HG03139 (cell line): Measurements from ENCODE around the gene C3orf33.

Experiments
- ATAC-seq: cut with Tn5 transposase; IDR thresholded peaks from one replicate; pipeline ENCODE4 v1.9.1; 2021; ENCODE audit not compliant: unreplicated experiment

Gene C3orf33

DNA sequence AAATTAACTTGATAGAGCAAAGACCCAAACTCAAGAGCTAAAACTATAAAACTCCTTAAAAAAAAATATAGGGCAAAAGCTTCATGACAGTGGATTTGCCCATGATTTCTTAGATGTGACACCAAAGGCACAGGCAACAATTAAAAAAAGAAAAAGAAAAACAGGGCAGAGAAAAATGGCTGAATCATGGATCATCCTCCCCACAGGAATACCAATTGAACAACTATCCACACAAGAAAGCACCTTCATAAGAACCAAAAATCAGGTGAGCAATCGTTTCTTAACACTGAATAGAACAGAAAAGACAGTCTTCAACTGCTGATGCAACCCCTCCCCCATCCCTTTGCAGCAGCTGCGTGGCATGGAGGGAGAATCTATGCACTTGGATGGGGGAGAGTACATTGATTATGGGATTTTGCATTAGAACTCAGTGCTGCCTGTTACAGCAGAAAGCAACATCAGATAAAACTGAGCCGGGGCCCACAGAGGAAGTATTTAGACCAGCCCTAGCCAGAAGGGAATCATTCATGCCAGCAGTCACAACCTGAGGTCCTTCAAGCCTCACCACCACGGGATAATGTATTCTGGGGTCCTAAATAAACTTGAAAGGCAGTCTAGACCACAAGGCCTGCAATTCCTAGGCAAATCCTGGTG, 15.7 kb downstream of the C3orf33 start:
- no peak for ATAC-seq

DNA sequence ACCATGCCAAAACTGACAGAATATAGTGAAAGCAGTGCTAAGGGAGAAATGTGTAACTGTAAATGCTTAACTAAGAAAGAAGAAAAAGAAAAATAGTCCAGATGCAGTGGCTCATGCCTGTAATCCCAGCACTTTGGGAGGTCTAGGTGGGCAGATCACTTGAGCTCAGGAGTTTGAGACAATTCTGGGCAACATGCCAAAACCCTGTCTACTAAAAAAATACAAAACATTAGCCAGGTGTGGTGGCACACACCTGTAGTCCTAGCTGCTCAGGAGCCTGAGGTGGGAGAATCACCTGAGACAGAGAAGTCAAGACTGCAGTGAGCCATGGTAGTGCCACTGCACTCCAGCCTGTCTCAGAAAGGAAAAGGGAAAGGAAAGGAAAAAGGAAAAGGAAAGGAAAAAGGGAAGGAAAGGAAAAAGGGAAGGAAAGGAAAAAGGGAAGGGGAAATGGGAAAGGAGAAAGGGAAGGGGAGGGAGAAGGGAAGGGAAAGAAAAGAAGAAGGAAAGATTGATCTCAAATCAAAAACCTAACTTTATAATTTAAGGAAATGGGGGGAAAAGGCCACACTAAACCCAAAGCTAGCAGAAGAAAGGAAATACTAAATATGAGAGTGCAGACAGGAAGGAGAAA, 20.3 kb downstream of the C3orf33 start:
- no peak for ATAC-seq

DNA sequence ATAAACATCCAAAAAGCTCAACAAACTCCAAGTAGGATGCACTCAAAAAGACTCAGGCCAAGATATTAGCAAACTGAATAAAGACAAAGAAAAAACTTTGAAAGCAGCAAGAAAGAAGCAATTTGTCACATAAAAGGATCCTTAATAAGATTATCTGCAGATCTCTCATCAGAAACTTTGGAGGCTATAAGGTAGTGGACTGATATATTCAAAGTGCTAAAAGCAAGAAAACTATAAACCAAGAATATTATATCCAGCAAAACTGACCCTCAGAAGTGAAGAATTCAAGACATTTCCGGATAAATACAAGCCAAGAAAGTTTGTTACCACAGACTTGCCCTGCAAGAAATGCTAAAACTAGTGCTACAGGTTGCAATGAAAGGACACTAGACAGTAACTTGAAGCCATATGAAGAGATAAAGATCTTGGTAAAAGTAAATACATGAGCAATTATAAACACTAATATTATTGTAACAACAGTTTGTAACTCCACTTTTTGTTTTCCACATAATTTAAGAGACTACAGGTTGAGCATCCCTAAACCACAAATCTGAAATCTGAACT, 23.6 kb downstream of the C3orf33 start:
- ATAC-seq: no peak

DNA sequence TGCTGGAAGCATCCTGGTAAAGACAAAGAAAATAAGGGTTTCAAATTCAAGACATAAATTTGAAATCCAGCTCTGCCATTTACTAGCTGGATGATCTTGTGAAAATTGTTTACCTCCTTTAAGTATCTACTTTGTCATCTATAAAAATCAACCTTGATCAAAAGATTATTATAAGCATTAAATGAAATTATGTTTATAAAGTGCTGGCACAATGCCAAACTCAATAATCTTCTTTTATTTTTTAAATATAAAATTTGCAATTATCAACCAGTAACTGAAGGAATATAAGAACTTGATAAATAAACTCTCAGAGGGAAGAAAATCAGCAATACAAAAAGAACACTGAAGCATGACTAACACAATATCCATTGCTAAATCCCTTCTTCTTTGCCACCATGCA, 25.8 kb downstream of the C3orf33 start:
- ATAC-seq: no peak

DNA sequence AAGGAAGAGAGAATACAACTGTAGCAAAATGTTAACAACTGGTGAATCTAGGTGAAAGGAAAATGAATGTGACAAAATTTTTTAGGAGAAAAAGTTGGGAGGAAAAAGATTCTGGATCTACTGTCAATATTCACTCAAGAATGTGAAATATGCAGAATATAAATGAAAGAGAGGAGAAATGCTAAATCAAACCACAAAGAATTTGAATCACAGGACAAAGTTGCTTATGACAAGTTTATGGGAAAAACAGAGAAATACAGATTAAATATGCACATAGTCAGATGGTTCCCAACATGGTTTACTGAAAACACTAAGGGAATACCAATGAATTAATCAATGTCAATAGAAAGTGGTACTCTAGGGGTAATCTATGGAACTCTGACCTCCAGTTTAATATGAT, 27.6 kb downstream of the C3orf33 start:
- no peak for ATAC-seq

DNA sequence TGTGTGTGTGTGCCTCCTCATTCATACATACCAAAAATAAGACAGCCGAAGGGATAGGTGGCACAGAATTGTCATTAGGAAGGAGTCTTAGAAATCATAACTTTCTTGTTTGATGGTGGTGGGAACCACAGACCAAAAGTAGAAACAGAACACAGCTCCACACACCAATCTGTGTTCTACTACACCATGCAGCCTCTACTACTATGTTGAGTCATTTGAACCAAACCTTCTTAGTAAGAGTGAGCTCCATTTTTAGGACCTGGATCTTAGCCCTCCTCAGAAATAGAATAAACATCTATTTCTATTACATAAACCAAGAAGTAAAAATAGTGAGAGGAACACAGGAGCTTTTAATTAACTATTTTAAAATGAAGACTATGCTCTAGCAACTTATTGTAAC, 33.3 kb downstream of the C3orf33 start:
- no peak for ATAC-seq

DNA sequence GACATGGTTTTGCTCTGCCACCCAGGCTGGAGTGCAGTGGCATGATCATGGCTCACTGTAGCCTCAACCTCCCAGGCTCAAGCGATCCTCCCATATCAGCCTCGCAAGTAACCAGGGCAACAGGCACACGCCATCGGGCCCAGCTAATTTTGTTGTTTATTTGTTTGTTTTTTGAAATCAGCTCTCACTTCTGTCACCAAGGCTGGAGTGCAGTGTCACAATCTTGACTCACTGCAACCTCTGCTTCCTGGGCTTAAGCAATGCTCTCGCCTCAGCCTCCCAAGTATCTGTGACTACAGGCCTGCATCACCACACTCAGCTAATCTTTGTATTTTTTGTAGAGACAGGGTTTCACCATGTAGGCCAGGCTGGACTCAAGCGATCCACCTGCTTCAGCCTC, 35.0 kb downstream of the C3orf33 start:
- ATAC-seq: no peak

DNA sequence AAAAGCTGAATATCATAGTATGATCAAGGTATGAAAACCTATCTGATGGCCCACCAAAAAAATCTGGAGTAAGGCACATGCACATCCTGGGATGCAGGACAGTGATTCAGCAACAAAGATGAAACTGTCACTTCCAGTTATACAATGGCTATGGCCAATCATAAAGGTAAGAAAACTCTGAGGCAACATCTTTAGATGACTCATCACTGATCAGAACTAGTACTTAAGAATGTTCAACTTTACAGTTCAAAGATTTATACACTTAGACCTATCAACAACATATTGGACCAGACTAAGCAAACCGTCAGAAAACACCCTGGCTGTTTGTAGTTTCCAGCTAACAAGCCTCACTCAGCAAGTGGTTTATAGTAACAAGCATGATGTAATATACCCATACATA, 39.9 kb downstream of the C3orf33 start:
- ATAC-seq: no peak

DNA sequence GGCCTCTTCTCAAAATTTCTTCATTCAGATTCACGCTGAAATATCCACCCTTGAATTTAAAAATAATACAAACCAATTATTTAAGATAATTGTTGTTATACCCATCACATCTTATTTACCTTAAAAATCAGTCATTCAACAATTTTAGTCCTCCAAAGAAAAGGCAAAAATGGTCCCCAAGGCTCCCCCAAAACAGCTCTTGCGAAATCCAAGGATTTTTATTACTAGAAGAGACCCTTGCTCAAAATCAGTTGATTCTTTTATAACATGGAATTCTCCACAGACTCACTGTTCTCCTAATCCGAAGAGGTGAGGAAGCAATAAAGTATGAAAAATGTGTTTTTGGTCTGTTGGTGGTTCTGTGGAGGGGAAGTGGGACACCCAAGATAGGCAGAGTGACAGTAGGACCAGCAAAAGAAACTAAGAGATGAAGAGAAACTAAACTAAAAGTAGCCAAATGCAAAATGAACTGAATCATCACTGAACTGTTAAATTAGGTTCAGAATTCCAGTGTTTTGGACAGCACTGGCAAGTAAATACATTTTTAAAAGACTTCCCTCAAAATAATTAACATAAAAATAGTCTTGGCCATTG, 42.1 kb downstream of the C3orf33 start:
- no peak for ATAC-seq

DNA sequence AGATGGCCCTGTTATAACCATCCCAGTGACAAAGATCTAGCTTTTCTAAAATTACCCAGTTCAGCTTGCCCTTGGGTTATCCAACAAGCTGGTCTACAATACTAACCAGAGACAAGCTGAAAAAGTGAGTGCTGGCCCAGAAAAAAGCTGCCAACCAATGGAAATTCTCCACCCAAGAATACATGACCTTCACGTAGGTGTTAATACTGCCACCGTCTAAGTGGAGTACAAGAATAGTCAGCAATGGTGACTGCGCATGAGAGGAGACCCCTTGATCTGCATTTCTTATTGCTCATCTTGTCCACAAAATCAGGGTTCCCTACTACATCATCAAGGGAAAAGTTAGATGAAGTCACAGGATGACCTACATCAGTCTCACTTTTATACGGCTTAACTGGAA, 45.4 kb downstream of the C3orf33 start:
- no peak for ATAC-seq

DNA sequence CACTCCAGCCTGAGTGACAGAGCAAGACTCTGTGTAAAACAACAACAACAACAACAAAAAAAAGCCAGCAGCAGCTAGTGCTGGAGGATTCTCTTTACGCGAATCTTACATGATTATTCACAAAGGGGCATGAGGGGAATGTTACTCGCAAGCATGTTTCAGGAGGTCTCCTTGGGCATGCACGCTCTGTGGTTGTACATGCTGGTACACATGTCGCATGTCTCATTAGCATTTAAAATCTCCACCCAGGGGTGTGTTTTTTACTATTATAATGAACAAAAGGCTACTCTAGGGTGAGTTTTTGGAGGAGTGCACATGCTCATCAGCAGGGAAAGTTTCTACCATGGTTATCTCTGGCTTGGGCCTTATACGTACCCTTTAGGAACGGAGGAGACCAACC, 48.5 kb downstream of the C3orf33 start:
- ATAC-seq: no peak

DNA sequence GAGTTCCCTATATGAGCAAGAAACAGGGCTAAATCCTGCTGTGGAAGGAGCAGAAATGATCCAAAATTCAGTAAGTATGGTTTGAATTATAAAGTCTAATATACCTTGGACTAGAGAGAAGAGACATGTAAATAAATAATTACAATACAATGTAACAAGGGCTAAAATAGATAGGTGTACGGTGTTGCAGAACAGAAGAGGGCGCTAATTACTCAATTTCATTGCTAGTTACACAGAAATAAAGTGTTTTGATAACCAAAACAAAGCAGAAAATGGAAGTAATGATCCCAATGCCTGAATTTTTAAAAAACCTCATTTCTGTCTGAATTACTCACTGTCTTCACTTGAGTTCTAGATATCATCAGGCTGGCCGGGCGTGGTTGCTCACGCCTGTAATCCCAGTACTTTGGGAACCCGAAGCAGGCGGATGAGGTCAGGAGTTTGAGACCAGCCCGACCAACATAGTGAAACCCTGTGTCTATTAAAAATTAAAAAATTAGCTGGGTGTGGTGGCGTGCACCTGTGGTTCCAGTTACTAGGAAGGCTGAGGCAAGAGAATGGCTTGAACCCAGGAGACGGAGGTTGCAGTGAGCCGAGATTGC, 52.9 kb downstream of the C3orf33 start:
- ATAC-seq: no peak

DNA sequence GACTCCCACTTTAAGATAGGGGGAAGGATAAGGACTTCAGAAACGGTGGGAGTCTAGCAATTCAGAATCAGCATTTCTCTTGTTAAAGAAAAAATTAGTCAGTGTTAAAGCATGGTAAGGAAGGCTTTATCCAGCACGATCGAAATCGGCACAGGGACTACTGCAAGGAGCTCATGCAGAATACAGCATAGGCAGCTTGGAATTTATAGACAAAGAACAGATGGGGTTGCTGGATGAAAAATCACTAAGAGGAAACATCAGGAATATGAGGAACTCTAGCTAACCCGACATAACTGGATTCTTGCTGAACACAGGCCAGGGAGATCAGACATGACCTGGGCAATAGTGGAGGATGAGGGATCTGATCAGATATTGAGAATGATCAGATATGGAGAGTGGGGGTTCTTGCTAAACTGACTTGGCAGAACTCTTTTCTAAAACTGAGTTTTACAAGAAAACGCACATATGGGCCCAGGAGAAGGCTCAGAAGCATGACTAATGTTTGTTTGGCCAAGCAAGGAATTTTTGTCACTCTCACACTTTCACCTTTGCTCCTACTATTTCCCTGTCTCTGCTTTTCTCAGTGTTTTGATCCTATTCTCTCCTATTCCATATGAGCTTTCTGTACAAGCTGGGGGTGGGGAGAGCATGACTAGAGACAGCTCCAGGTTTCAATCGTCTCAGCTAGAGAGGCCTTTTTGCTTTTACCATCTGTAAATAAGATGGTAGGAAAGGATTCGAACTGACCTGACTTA, 57.3 kb downstream of the C3orf33 start:
- ATAC-seq: no peak

DNA sequence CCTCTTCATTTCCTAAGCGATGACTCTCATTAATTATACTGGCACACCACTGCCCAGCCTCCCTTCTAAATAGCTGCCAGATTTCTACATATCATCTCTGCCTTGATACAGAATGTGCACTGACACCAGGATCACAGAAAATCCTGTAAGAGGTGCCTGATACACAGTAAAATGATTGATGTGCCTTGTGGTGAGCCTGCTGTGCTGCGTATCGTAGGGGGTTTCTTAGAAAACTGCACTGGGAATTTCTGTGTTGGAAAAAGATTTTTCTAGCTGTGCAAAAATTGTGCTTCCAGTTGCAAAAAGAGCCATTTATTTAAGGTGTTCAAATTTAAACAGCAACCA, 58.2 kb downstream of the C3orf33 start:
- no peak for ATAC-seq

DNA sequence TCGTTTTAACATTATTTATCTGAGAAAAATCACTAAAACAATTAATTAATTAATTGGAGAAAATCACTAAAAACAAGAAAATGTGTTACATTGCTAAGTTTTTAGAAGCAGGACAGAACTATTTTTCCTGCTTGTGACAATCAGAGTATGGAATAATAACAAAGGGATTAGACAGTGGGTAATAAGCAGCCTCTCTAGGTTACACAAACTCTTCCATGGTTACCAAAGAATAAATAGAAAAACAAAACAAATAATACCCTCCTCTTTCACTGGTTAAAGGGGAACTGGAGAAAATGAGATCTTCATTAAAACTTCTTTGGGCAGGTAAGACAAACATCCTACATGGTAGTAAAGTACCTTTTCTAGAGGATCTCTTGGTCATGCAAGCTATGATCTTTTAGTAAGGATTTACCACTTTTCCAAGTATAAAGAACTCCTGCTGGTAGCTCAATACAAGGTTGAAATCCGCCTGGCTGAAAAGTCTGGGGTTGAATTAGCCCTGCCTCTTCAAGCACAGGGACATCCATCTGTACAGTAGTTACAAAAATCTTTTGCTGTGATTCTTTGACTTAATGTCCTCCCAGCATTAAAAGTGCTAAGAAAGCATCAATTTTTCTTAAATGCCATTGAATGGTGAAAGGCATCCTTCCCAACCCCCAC, 58.7 kb downstream of the C3orf33 start:
- ATAC-seq: no peak

DNA sequence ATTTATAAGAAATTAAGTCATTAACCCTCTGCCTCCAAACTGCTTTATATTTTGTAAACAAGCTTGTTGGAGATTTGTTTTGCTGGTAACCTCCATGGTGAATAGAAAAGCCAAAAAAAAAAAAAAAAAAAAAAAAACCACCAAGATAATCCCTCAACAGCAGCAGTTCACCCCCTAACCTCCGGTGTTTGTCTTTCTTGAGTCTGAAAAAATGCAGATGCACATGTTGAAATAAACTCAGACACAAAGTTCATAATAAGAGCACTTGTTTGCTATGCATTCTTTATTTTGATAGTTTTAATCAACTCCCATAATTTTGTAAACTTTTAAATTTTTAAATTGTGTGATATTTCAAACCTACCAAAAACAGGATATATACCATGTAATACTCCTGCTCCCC, 59.4 kb downstream of the C3orf33 start:
- no peak for ATAC-seq

DNA sequence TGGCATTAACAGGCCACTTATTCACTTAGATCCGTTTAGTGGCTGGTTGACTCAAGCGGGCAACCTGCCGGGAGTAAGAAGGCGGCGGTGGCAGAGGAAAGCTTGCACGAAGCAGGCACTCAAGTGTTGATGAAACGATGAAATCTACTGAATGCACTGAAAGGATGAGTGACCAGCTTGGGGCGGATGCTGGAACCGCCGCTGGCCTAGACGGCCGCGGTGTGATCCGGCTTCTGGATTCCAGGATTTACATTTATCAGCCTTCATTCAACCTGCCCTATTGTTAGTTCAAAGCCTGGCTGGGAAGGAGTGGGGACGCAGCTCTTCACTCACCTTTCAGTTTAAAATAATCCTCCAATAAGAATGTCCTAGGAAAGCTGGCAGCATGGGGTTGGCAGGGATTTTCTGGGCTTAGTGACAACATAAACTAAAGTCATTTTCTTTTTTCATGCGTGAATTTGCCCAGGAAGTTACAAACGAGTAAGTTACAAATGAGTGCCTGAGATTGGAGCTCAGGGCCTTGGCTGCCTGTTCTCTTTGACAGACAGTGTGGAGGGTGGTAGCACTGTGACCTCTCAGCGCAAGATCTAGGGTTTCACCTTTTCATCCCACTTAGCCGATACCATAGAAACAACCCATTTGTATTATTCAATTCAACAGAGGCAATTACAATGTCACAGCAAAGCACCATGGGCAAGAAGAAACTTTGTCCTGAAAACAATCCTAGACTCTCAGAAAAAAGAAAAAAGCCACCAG, 60.1 kb downstream of the C3orf33 start:
- ATAC-seq: no peak

DNA sequence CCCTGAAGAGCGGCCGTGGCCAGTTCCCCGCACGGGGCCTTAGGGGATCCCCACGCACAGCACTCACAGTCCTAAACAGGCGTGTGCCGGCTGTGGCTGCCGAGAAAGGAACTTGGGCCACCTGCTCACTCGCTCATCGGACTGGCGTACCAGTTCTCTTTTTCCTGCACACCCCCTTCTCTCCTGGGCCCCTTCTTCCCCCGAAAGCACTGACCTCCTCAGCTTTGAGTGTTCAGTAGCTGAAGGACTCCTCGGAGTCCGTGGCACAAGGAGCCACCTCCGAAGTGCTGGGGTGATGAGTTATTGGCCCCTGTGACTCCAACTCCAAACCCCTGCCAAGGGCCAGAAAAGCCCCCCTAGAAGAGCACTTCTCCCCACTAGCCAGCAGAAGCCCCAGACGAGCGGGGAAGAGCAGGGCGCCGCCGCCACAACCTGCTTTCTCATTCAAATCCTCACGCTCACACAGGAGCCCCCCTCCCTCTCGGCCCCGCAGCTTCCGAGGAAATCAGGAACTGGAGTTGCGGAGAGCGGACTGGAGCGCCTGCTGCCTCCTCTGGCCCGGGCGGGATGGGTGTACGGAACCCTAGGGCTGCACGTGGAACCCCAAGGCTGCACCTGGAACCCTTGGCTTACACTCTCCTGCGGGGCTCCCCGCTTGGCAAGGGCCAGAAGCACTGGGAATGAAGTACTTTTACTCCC, 61.3 kb downstream of the C3orf33 start, which contains the start of gene PLCH1:
Gene PLCH1, minus strand, starts transcription at position 446 of the 699 bp plus-strand sequence. CDS start 40,847 bp downstream, outside the sequence.
- peak; percentile 60 for ATAC-seq

DNA sequence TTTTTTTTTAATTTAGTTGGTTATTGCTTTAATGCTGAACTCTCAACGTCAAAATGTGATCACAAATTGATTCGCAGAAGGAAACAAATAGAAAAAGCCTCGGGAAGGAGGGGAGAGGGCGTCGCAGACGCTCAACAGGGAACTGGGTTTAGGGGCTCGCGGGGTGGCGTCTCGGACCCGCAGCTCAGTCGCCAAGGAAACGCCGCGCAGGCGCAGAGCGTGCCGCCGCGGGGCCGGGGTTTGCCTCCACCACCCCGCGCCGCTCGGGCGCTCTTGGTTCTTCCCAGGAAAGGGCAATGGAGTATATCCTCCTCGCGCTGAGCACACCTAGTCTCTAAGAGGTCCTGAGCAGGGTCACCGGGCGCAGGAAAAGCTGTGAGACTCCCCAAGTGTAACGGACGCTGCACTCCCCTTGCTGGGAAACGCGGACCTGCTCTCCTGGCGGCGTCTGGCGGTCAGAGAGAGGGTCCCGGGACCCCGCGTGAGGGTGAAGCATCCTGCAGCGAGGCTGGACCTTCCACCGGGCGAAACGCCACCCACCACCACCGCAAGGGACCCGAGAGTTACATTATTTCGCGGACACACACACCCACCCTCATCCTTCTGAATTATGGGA, 62.0 kb downstream of the C3orf33 start:
- ATAC-seq: no peak
